Posterior cingulate gyrus (tissue), 11 donors: ENCODE data around the gene SEPTIN11.
A peak's percentile ranks its signal among the peaks of the same experiment; 100 is the strongest.
"Not testable (repeated sequence)": the region's sequence is repeated elsewhere in the genome, so short reads cannot be mapped to it uniquely, and the experiment has no call there.

Experiments used
- DNase-seq, 10 donors: peaks; one replicate each; pipeline versions ENCODE4 v3.0.0 to v3.0.0-alpha.2; 2020 to 2021; ENCODE audit warnings: mixed read lengths in 3 of 10
- intact Hi-C: fragments of 100-400 bp; cut with DNase I; formaldehyde crosslinking; loops from one replicate; pipeline ENCODE4 v1.15.1; 2023

The SEPTIN11 gene

GRCh38 chr4:76950956-76951671 lies 1.6 kb downstream of the SEPTIN11 start:
- intact Hi-C loops: loop anchor here (10.0 kb wide), 1 partner anchor 94 kb away; no protein-coding TSS in a partner anchor
- DNase-seq: peak in 6 of 10 donors; percentile 12 to 84 (median 27)

GRCh38 chr4:76951672-76952010 lies 2.1 kb downstream of the SEPTIN11 start:
- intact Hi-C loops: loop anchor here (10.0 kb wide), 1 partner anchor 93 kb away; no protein-coding TSS in a partner anchor
- DNase-seq: no peak

GRCh38 chr4:76952071-76952470 lies 2.5 kb downstream of the SEPTIN11 start:
- DNase-seq: no peak
- intact Hi-C loops: loop anchor here (10.0 kb wide), 1 partner anchor 93 kb away; no protein-coding TSS in a partner anchor

GRCh38 chr4:76952656-76953582 lies 3.4 kb downstream of the SEPTIN11 start:
- DNase-seq: no peak
- intact Hi-C loops: loop anchor here (10.0 kb wide), 1 partner anchor 92 kb away; no protein-coding TSS in a partner anchor

GRCh38 chr4:76953956-76954355 lies 4.4 kb downstream of the SEPTIN11 start:
- DNase-seq: no peak
- intact Hi-C loops: loop anchor here (10.0 kb wide), 1 partner anchor 91 kb away; no protein-coding TSS in a partner anchor

GRCh38 chr4:76954489-76954888 lies 4.9 kb downstream of the SEPTIN11 start:
- no peak for DNase-seq
- intact Hi-C loops: loop anchor here (10.0 kb wide), 1 partner anchor 90 kb away; no protein-coding TSS in a partner anchor

- peak in 2 of 10 donors; percentile 65 to 80 for DNase-seq
- intact Hi-C loops: loop anchor here (10.0 kb wide), 1 partner anchor 90 kb away; no protein-coding TSS in a partner anchor
These were observed 5.6 kb downstream of the SEPTIN11 start for GRCh38 chr4:76955182-76955581.

- intact Hi-C loops: loop anchor here (10.0 kb wide), 1 partner anchor 88 kb away; no protein-coding TSS in a partner anchor
- no peak for DNase-seq
These were observed 7.6 kb downstream of the SEPTIN11 start for GRCh38 chr4:76957004-76957738.

- no peak for DNase-seq
- intact Hi-C loops: loop anchor here (10.0 kb wide), 1 partner anchor 86 kb away; no protein-coding TSS in a partner anchor
These were observed 9.3 kb downstream of the SEPTIN11 start for GRCh38 chr4:76958891-76959290.

GRCh38 chr4:76960014-76960413 lies 10.5 kb downstream of the SEPTIN11 start:
- no peak for DNase-seq

GRCh38 chr4:76962406-76963130 lies 13.0 kb downstream of the SEPTIN11 start:
- intact Hi-C loops: no loop called here
- no peak for DNase-seq

More at GRCh38 chr4:76960014-76960413, 10.5 kb downstream of the SEPTIN11 start:
- intact Hi-C loops: no loop called here

- intact Hi-C loops: no loop called here
- no peak for DNase-seq
These were observed 13.7 kb downstream of the SEPTIN11 start for GRCh38 chr4:76963131-76963750.

GRCh38 chr4:76963927-76964326 lies 14.4 kb downstream of the SEPTIN11 start:
- intact Hi-C loops, DNase-seq: not testable (repeated sequence)

- intact Hi-C loops: no loop called here
- no peak for DNase-seq
These were observed 15.2 kb downstream of the SEPTIN11 start for GRCh38 chr4:76964769-76965168.

GRCh38 chr4:76965866-76966579 lies 16.5 kb downstream of the SEPTIN11 start:
- no peak for DNase-seq

GRCh38 chr4:76968937-76969336 lies 19.4 kb downstream of the SEPTIN11 start:
- intact Hi-C loops: no loop called here
- DNase-seq: no peak

More at GRCh38 chr4:76965866-76966579, 16.5 kb downstream of the SEPTIN11 start:
- intact Hi-C loops: no loop called here

GRCh38 chr4:76969495-76969894 lies 19.9 kb downstream of the SEPTIN11 start:
- intact Hi-C loops: no loop called here
- no peak for DNase-seq

- DNase-seq: no peak
- intact Hi-C loops: no loop called here
These were observed 20.5 kb downstream of the SEPTIN11 start for GRCh38 chr4:76969941-76970529.
